ENCODE data around the gene FAF1.

- TF ChIP-seq CTCF (IDR thresholded peaks at IDR 0.05): no peak
- no peak for TF ChIP-seq POLR2A (IDR thresholded peaks at IDR 0.05)
Measured at GRCh38 chr1:50959303-50959912, 659 bp downstream of the FAF1 start.
